IMR-90 (cell line): Measurements from ENCODE around the gene CCDC88C. TPM values are rescaled to one million over a fixed set of nuclear protein-coding genes. Genes with fewer than 3 reads are reported as not detected.

Experiments used
- ATAC-seq: fragments of 200-7000 bp; cut with Tn5 transposase; 2 replicates; pipeline ENCODE4 v1.9.1; 2020; ENCODE audit warnings: low read depth, mild to moderate bottlenecking, moderate library complexity
- BruUV-seq: library from RNA; stranded (reverse); fragments of 400-500 nt; replicated peaks from 2 replicates; lab custom pipeline; 2021; lab: Mats Ljungman, UMichigan
- CTCF ChIA-PET: fragments of 300-600 bp; formaldehyde crosslinking; extraction: SDS; loops from one replicate; lab custom pipeline; 2021; ENCODE audit warnings: antibody characterized with exemption; lab: Yijun Ruan, JAX
- POLR2A ChIA-PET: fragments of 300-600 bp; sonication (Branson Sonifier 250); formaldehyde crosslinking; loops from one replicate; lab custom pipeline; 2022; ENCODE audit warnings: antibody characterized with exemption; ENCODE audit not compliant: unreplicated experiment; lab: Charles Lee
- DNase-seq: peaks from one replicate; pipeline ENCODE4 v3.0.0; 2013
- H2AFZ ChIP-seq: replicated peaks from 2 replicates; pipeline ENCODE3; 2013; ENCODE audit warnings: low read length, mild to moderate bottlenecking; ENCODE audit not compliant: poor library complexity
- H2AK5ac ChIP-seq: 2 replicates; pipeline ENCODE4 v1.6.1; 2013; ENCODE audit warnings: low read depth, low read length, inconsistent platforms
- H2AK9ac ChIP-seq: replicated peaks from 2 replicates; pipeline ENCODE3; 2013; ENCODE audit warnings: mild to moderate bottlenecking, low read depth, low read length, moderate library complexity; ENCODE audit not compliant: poor library complexity
- H2BK120ac ChIP-seq: 2 replicates; pipeline ENCODE4 v1.6.1; 2013; ENCODE audit warnings: low read depth, low read length, inconsistent platforms
- H2BK15ac ChIP-seq: 3 replicates; pipeline ENCODE4 v1.6.1; 2013; ENCODE audit warnings: low read depth, low read length, inconsistent platforms
- H2BK20ac ChIP-seq: 2 replicates; pipeline ENCODE4 v1.6.1; 2013; ENCODE audit warnings: low read depth, mild to moderate bottlenecking, inconsistent platforms, low read length, moderate library complexity
- H2BK5ac ChIP-seq: 2 replicates; pipeline ENCODE4 v1.6.1; 2013; ENCODE audit warnings: mild to moderate bottlenecking, low read depth, low read length, inconsistent platforms; ENCODE audit not compliant: poor library complexity, severe bottlenecking
- H3K14ac ChIP-seq: replicated peaks from 2 replicates; pipeline ENCODE4 v1.6.1; 2013; ENCODE audit warnings: low read depth, low read length, inconsistent platforms
- H3K18ac ChIP-seq: 2 replicates; pipeline ENCODE4 v1.6.1; 2013; ENCODE audit warnings: low read depth, low read length, control low read depth
- H3K23ac ChIP-seq: 2 replicates; pipeline ENCODE4 v1.6.1; 2013; ENCODE audit warnings: low read depth, low read length, inconsistent platforms
- H3K27ac ChIP-seq: 2 replicates; pipeline ENCODE4 v1.5.1; 2013; ENCODE audit warnings: mild to moderate bottlenecking, control low read depth, low read length; ENCODE audit not compliant: insufficient read depth
- H3K27me3 ChIP-seq: 2 replicates; pipeline ENCODE4 v1.6.1; 2013; ENCODE audit warnings: low read length; ENCODE audit not compliant: control insufficient read depth, insufficient read depth
- H3K36me3 ChIP-seq: 2 replicates; pipeline ENCODE4 v1.6.1; 2013; ENCODE audit warnings: low read length, mixed read lengths; ENCODE audit not compliant: control insufficient read depth, insufficient read depth
- H3K4ac ChIP-seq: 2 replicates; pipeline ENCODE4 v1.6.1; 2013; ENCODE audit warnings: low read depth, low read length, inconsistent platforms
- H3K4me1 ChIP-seq: 2 replicates; pipeline ENCODE4 v1.6.1; 2013; ENCODE audit warnings: low read length, mixed read lengths; ENCODE audit not compliant: control insufficient read depth, insufficient read depth
- H3K4me2 ChIP-seq: 2 replicates; pipeline ENCODE4 v1.6.1; 2013; ENCODE audit warnings: low read depth, mild to moderate bottlenecking, control low read depth, low read length, moderate library complexity
- H3K4me3 ChIP-seq: 2 replicates; pipeline ENCODE4 v1.5.1; 2013; ENCODE audit warnings: low read depth, mild to moderate bottlenecking, control low read depth, low read length, moderate library complexity; ENCODE audit not compliant: insufficient read depth
- H3K56ac ChIP-seq: 2 replicates; pipeline ENCODE4 v1.6.1; 2013; ENCODE audit warnings: low read length, inconsistent platforms; ENCODE audit not compliant: insufficient read depth; ENCODE audit errors: extremely low read depth
- H3K79me1 ChIP-seq, 2 experiments: 2 replicates each; pipeline ENCODE4 v1.6.1; 2013; ENCODE audit warnings: low read length in 2 of 2, inconsistent platforms in 1 of 2, low read depth in 1 of 2
- H3K9ac ChIP-seq: 2 replicates; pipeline ENCODE4 v1.6.1; 2013; ENCODE audit warnings: low read depth, low read length, control low read depth
- H3K9me1 ChIP-seq: 2 replicates; pipeline ENCODE4 v1.6.1; 2013; ENCODE audit warnings: low read length, inconsistent platforms; ENCODE audit not compliant: insufficient read depth
- H3K9me3 ChIP-seq: 2 replicates; pipeline ENCODE4 v1.6.1; 2013; ENCODE audit warnings: low read length; ENCODE audit not compliant: control insufficient read depth, insufficient read depth
- H4K20me1 ChIP-seq: 2 replicates; pipeline ENCODE4 v1.6.1; 2013; ENCODE audit warnings: low read length, inconsistent platforms; ENCODE audit not compliant: insufficient read depth
- H4K5ac ChIP-seq: 2 replicates; pipeline ENCODE4 v1.6.1; 2013; ENCODE audit warnings: mild to moderate bottlenecking, low read depth, low read length, control low read depth
- H4K8ac ChIP-seq, 2 experiments: 2 replicates each; pipeline ENCODE4 v1.6.1; 2013; ENCODE audit warnings: low read depth in 2 of 2, low read length in 2 of 2, control low read depth in 1 of 2, inconsistent platforms in 1 of 2
- H4K91ac ChIP-seq: 2 replicates; pipeline ENCODE4 v1.6.1; 2013; ENCODE audit warnings: low read depth, low read length, inconsistent platforms; ENCODE audit not compliant: insufficient read depth
- BHLHE40 ChIP-seq: fragments of 150-350 bp; IDR thresholded peaks from 2 replicates; pipeline ENCODE4 v1.6.1; 2016; ENCODE audit warnings: mild to moderate bottlenecking, low read depth, low read length
- MAZ ChIP-seq: IDR thresholded peaks from 2 replicates; pipeline ENCODE4 v1.6.1; 2012; ENCODE audit warnings: low read depth, mild to moderate bottlenecking, low read length, improper control_type of control experiment, moderate library complexity, borderline replicate concordance
- MXI1 ChIP-seq: IDR thresholded peaks from 2 replicates; pipeline ENCODE4 v1.6.1; 2012; ENCODE audit warnings: low read depth, mild to moderate bottlenecking, low read length, moderate library complexity, borderline replicate concordance
- USF2 ChIP-seq: fragments of 150-350 bp; IDR thresholded peaks from 2 replicates; pipeline ENCODE4 v1.6.1; 2017; ENCODE audit warnings: mild to moderate bottlenecking, antibody characterized with exemption, low read length, low read depth
- WGBS, 2 experiments: methylation state at CpG; one replicate each; pipeline versions ENCODE4 v1.1.5 to v1.1.7; 2013; ENCODE audit warnings: missing lambda C conversion rate in 2 of 2; ENCODE audit not compliant: insufficient read length in 1 of 2; ENCODE audit errors: extremely low coverage in 2 of 2; 5-methylcytosine and 5-hydroxymethylcytosine counted together
- dilution Hi-C: fragments of 300-500 bp; cut with HindIII; formaldehyde crosslinking; loops from one replicate; pipeline ENCODE4 v1.14.3; 2018; ENCODE audit warnings: low sequenced_read_pairs; ENCODE audit not compliant: unreplicated experiment
- in situ Hi-C: fragments of 300-500 bp; cut with MboI; formaldehyde crosslinking; loops from 3 replicates; pipeline ENCODE4 v1.14.3; 2019; ENCODE audit warnings: low sequenced_read_pairs, inconsistent platforms, mixed read lengths
- intact Hi-C: fragments of 100-400 bp; cut with micrococcal nuclease; formaldehyde crosslinking; loops from 2 replicates; pipeline ENCODE4 v1.10.0; 2022
- polyA plus RNA-seq, 3 experiments: library from polyadenylated mRNA; depleted of rRNA; stranded (reverse); fragments of >200 nt; gene quantifications; 2 replicates each; pipeline ENCODE4 v1.2.3, GENCODE V29; 2012; ENCODE audit warnings: low replicate concordance in 1 of 3
- total RNA-seq: library from RNA; depleted of rRNA; stranded (reverse); fragments of >200 nt; gene quantifications from 2 replicates; pipeline ENCODE4 v1.2.3, GENCODE V29; 2012

CCDC88C gene
- total and polyA plus RNA-seq, 2 of the 4 experiments (the other 2 are of a cell fraction), result 0.17 to 0.18 TPM

GRCh38 chr14:91273885-91274273, 143.7 kb downstream of the CCDC88C start:
- no peak overlapping the region for H2AK9ac ChIP-seq
- dilution Hi-C loops (no loop called here), in situ Hi-C loops (no loop called here), intact Hi-C loops (no loop called here)
- 88% methylated on average over 5 of the region's 13 CpGs; no CpG with 5 or more reads in 1 of the 2 experiments for WGBS, 2 experiments
- H3K23ac ChIP-seq, result no peak overlapping the region
- ChIA-PET CTCF (no interaction called here), POLR2A (no interaction called here)
- H2BK15ac ChIP-seq, result no peak overlapping the region
- peaks cover 17% of the 10 kb centered on the region for H3K27me3 ChIP-seq
- DNase-seq (no peak), ATAC-seq (no peak)
- no peaks in the 10 kb centered on the region for H3K36me3 ChIP-seq
- H4K8ac ChIP-seq, result no peak overlapping the region
- no peaks in the 10 kb centered on the region for H3K79me1 ChIP-seq
- H2AK5ac ChIP-seq, result no peak overlapping the region
- no peak overlapping the region for H3K18ac ChIP-seq
- H3K4me2 ChIP-seq, result no peak overlapping the region
- no peak overlapping the region for H3K14ac ChIP-seq
- no peak overlapping the region for H3K4me3 ChIP-seq
- no peak overlapping the region for H4K5ac ChIP-seq
- TF ChIP-seq BHLHE40 (no peak), USF2 (no peak), MAZ (no peak), MXI1 (no peak)
- H4K20me1 ChIP-seq, result no peaks in the 10 kb centered on the region
- no peak overlapping the region for H3K4ac ChIP-seq
- BruUV-seq, result no TSS peak
- H4K91ac ChIP-seq, result no peak overlapping the region
- H2BK120ac ChIP-seq, result no peak overlapping the region
- H3K27ac ChIP-seq, result no peak overlapping the region
- no peak overlapping the region for H2BK5ac ChIP-seq
- no peak overlapping the region for H3K9ac ChIP-seq
- no peaks in the 10 kb centered on the region for H3K9me1 ChIP-seq
- H3K4me1 ChIP-seq, result no peaks in the 10 kb centered on the region
- H3K56ac ChIP-seq, result no peak overlapping the region
- no peak overlapping the region for H2BK20ac ChIP-seq
- H2AFZ ChIP-seq, result no peak overlapping the region
- H3K9me3 ChIP-seq, result no peaks in the 10 kb centered on the region
